ENCODE measurements around the gene GOSR1.

DNA sequence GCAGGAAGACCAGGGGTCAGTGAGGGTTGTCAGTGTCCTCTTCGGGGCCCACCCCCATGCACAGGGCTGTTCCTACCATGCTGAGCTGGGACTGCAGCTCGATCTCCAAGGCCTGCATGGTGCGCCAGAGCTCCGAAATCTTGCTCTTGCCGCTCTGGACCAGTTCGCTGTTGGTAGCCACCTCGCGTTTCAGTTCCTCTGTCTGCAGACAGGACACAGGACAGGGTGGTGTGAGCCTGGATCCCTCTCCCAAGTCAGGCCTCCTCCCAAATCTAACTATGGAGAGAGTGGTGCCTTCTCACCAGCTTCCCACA lies 90.9 kb downstream of the GOSR1 start:
- TF ChIP-seq, protein P1, sequence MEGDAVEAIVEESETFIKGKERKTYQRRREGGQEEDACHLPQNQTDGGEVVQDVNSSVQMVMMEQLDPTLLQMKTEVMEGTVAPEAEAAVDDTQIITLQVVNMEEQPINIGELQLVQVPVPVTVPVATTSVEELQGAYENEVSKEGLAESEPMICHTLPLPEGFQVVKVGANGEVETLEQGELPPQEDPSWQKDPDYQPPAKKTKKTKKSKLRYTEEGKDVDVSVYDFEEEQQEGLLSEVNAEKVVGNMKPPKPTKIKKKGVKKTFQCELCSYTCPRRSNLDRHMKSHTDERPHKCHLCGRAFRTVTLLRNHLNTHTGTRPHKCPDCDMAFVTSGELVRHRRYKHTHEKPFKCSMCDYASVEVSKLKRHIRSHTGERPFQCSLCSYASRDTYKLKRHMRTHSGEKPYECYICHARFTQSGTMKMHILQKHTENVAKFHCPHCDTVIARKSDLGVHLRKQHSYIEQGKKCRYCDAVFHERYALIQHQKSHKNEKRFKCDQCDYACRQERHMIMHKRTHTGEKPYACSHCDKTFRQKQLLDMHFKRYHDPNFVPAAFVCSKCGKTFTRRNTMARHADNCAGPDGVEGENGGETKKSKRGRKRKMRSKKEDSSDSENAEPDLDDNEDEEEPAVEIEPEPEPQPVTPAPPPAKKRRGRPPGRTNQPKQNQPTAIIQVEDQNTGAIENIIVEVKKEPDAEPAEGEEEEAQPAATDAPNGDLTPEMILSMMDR (IDR thresholded peaks at IDR 0.05): no peak
- no peak for TF ChIP-seq POLR2AphosphoS5 (IDR thresholded peaks at IDR 0.05)
- TF ChIP-seq POLR2A (IDR thresholded peaks at IDR 0.05): no peak
